NOMO-1 treated with DMSO at 0.1 percent for 48 hours (cell line): ENCODE measurements around the gene BIN1.
A peak's percentile ranks its signal among the peaks of the same experiment; 100 is the strongest.
"Not testable (repeated sequence)": the region's sequence is repeated elsewhere in the genome, so short reads cannot be mapped to it uniquely, and the experiment has no call there.

Experiments
- DNase-seq: peaks from one replicate; lab custom pipeline; 2025; ENCODE audit not compliant: unreplicated experiment; lab: John Stamatoyannopoulos, UW

The BIN1 gene

DNA sequence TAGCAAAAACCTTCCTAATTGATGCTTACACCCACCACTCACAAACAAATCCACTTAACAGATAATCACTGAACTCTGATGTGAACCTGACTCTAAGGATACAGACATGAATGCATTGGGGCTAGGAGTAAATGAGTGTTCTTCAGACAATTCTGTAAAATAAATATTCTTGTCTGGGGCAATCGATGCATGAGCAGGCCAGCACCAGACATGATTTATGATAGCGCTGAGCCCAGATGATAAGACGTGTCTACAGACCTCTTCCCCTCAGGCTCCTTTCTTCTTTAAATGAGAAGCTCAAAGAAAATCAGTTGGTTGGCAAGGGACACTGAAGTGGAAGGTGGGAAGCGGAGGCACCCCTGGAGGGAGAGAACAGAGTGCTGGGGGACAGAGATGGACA, 27.3 kb upstream of the BIN1 start:
- DNase-seq: no peak

GRCh38 chr2:127133793-127134192, 26.8 kb upstream of the BIN1 start:
- DNase-seq: no peak

DNA sequence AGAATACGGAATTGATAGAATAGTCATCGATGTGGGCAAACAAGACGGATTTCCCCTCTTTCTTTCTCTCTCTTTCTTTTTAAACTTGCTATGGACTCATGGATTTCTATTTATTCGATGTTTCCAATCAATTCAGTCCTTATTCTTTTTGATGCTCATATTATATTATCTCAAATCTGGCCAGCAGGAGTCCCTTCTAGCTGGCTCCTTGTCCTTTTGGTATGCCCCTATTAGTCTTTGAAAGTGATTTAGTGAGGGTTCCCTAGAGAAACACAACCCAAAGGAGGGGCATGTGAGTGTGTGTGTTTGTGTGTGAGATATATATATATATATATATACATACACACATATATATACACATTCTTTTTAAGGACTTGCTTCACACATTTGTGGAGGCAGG, 23.5 kb upstream of the BIN1 start:
- DNase-seq: no peak

DNA sequence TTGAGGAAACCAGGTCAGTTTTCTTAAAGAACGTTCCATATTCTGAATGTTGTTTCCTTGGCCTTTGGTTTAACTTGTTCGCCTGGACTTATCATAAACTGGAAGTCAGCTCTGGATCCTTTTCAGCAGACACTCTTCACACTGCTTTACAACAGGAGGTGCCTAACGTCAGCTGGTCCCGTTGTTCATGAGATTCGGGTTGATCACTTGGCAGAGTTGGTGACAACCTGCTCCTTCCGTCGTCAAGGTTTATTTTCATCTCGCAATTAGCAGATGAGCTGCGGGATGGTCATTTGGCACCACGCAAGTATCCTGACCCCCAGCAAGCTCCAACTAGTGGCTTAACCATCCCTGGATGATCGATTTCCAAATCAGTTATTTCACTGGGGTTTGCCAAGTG, 23.0 kb upstream of the BIN1 start:
- DNase-seq: no peak

DNA sequence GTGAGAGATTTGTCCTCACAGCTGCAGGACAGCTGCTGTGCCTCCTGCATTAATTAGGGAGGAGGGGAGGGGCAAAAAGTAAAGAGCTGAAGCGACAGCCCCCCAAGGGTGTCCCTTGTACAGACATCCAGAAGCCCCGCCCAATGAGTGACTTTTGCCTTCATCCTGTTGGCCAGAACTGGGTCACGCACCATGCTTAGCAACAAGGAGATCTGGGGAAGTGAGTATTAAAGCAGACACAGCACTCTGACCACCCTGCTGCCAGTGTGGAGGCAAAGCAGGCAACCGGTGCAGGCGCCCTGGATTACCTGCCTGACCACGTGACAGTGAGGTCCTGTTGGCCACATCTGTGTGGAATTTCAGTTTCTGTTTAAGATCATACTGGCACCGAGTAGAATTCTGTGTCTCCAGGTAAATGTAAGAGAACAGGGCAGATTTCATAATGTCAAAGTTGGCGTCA, 21.5 kb upstream of the BIN1 start:
- peak; percentile 20 for DNase-seq

DNA sequence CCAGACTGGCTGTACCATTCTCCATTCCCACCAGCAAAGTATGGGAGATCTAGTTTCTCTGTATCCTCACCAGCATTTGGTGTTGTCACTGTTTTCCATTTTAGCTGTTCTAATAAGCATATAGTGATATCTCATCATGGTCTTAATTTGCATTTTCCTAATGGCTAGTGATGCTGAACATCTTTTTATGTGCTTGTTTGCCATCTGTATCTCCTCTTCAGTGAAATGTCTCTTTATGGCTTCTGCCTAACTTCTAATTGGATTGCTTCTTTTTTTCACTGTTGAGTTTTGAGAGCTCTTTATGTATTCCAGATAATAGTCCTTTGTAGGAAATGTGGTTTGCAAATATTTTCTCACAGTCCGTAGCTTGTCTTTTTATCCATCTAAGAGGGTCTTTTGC, 18.9 kb upstream of the BIN1 start:
- DNase-seq: no peak

DNA sequence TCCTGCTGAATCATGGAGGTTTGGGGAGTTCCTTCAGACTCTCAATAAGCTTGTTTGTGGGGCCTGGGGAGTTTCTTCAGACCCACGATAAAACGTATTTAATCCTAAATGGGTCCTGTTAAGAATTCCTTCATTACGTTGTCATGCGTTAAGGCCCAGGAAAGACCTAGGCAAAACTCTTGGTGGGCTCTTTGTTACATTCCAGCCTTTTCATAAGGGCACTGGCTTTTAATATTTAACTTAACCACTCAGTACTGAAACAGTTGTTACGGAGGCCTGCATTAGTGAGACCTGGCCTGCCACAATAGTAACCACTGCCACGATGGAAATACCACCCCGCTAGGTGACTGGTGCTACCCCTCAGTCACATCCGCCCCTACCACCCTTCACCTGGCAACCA, 17.5 kb upstream of the BIN1 start:
- DNase-seq: no peak

DNA sequence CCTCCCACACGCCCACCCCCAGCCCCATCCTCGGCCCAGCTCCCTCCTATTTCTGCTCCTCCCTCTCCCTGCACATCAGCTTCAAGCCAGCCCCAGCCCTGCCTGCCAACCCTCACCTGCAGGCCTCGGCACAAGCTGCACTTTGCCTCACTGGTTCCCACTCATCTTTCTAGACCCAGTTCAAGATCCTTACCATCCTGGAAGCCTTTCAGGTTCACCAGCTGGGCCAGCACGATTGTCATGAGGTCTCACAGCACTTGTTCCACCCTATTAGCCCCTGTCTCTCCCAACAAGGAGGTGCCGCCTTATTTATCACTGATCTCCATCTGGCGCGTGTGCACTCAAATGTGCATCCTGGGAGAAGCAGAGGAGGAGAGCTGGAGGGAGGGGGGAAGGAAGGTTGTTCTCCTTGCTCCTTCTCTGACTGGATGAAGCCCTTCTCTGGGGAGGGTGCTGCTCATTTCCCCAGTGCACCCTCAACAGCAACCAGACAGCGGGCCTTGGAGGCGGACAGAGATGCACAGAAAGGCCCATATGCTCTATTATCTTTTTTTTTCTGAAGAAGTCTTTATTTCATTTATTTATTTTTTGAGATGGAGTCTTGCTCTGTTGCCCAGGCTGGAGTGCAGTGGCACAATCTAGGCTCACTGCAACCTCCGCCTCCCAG, 15.5 kb upstream of the BIN1 start:
- no peak for DNase-seq

DNA sequence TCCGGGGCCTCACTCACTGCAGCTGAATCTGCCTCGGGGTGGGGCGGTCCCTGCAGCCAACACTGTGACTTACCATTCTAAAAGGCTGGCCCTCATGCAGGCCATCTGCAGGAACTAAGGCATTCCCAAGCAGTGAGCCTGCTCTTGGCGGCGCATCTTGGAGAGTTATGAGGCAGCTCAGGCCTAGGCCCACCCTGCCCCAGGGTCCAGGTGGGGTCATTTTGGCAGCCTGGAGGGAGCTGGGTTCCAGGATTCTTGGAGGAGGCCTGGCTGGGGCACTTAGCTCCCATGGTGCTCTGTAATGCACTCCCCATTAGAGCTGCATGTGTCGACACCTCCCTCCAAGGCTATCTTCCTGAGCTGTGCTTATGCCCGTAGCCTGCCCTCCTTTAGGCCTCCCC, 14.8 kb upstream of the BIN1 start:
- no peak for DNase-seq

GRCh38 chr2:127121353-127121752, 14.4 kb upstream of the BIN1 start:
- DNase-seq: no peak

- DNase-seq: not testable (repeated sequence)
These were observed 13.5 kb upstream of the BIN1 start for GRCh38 chr2:127120408-127120807.

GRCh38 chr2:127118467-127118866, 11.5 kb upstream of the BIN1 start:
- no peak for DNase-seq

GRCh38 chr2:127118038-127118437, 11.1 kb upstream of the BIN1 start:
- no peak for DNase-seq

- DNase-seq: no peak
These were observed 10.6 kb upstream of the BIN1 start for GRCh38 chr2:127117603-127118002.

- DNase-seq: no peak
These were observed 8.7 kb upstream of the BIN1 start for GRCh38 chr2:127115471-127116199.

DNA sequence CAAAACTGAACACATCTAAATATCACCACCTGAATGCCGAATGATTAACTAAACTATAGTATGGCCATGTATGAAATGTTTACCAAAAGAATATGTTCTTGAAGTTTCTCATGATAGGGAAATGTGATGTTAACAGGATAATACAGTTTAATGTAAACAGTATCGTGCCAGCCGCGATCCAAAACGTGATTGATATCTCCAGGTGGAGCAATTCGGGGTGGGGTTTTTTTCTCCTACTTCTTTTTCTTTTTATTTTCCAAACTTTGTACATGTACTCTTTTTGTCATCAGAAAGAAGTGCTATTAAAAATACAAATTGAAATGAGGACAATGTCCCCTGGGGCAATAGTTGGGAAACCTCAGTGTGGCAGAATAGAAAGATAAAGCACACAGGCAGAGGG, 4.0 kb upstream of the BIN1 start:
- no peak for DNase-seq

DNA sequence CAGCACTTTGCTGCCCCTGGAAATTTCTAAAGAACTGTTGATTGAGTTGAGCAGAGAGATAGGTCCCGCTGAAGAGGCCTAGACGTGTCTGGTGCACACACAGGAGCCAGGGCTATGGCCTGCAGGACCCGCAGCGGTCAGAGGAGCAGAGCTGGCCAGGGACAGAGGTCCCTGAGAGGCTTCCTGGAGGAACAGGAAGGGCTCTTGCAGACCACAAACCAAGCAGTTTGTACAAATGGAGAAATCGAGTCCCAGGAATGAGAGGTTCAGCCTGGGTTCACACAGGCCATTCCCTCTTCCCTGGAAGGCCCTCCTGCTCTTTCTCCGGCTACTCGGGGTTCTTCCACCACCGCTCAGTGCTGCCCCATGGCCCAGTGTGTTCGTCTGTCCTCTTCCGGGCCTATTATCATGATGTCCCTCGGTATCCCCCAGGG, 1.2 kb upstream of the BIN1 start:
- no peak for DNase-seq

GRCh38 chr2:127107622-127107999, 657 bp upstream of the BIN1 start:
- no peak for DNase-seq

DNA sequence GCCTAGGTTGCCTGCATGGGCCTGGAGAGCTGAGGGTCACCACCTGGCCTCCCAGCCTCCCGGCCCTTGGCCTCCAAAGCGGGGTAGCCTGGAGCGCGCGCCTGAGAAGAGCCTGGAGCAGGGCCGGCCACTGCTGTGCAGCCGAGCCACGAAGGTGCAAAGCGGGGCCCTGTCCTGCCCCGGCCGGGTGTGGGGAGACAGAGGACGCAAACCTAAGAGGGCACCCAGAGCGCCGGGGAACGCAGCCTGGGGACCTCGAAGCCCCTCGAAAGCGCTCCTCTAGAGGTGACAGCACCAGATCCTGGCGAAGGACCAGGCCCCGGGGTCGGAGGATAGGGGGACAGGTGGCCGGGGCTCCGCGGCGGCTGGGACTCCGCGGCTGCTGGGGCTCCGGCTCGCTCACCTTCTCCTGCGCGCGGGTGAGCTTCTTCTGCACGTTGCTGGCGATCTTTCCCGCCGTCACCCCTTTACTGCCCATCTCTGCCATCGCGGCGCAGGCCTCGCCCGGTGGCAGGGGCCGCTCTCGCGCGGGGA, 430 bp downstream of the BIN1 start:
- DNase-seq: no peak

GRCh38 chr2:127105656-127106456, 1.1 kb downstream of the BIN1 start:
- DNase-seq: peak; percentile 7

- no peak for DNase-seq
These were observed 1.9 kb downstream of the BIN1 start for GRCh38 chr2:127104881-127105655.
